ENCODE results near the gene CDCP2.

- TF ChIP-seq MAX (IDR thresholded peaks at IDR 0.05) (no peak), ESRRA (IDR thresholded peaks at IDR 0.05; ENCODE audit: borderline replicate concordance, low read length) (no peak), CTCF (IDR thresholded peaks at IDR 0.05) (no peak), MYC (IDR thresholded peaks at IDR 0.05; ENCODE audit: borderline replicate concordance, low read length) (no peak), CHD2 (IDR thresholded peaks at IDR 0.05; ENCODE audit: low read length, partially characterized antibody) (no peak), ZSCAN20 (CRISPR knock-in tag; IDR thresholded peaks at IDR 0.05) (no peak), RAD21 (conservative IDR thresholded peaks at IDR 0.05 in 1 of 2, IDR thresholded peaks at IDR 0.05 in 1 of 2) (no peak), POLR2A (IDR thresholded peaks at IDR 0.05; ENCODE audit: low read length) (no peak), NR3C1 (IDR thresholded peaks at IDR 0.05) (no peak)
Observed at GRCh38 chr1:54111624-54112023, 41.2 kb downstream of the CDCP2 start.

Data from A549 (cell line).